Stimulated activated CD4-positive, alpha-beta T cell treated with anti-CD3 and anti-CD28 coated beads, Interleukin-12 subunit alpha, Interleukin-12 subunit beta, amount 100 ng/mL, for 24 hours (primary cell): ENCODE results near the gene CIT.

Experiments used
- DNase-seq, 2 experiments: peaks; one replicate each; pipeline ENCODE4 v3.0.0-alpha.2; 2020; ENCODE audit warnings: low read depth in 2 of 2

The CIT gene

GRCh38 chr12:119700078-119700477 is 177.0 kb downstream of the CIT start:
- no peak for DNase-seq

- DNase-seq: no peak
Observed at GRCh38 chr12:119699199-119699760, 177.8 kb downstream of the CIT start.

- DNase-seq: no peak
Observed at GRCh38 chr12:119696943-119697342, 180.2 kb downstream of the CIT start.

GRCh38 chr12:119695034-119695433 is 182.1 kb downstream of the CIT start:
- no peak for DNase-seq

GRCh38 chr12:119694111-119694510 is 183.0 kb downstream of the CIT start:
- no peak for DNase-seq

- no peak for DNase-seq
Observed at GRCh38 chr12:119693511-119693910, 183.6 kb downstream of the CIT start.

- DNase-seq: no peak
Observed at GRCh38 chr12:119692997-119693396, 184.1 kb downstream of the CIT start.

GRCh38 chr12:119692410-119692809 is 184.7 kb downstream of the CIT start:
- DNase-seq: no peak

- DNase-seq: no peak
Observed at GRCh38 chr12:119691202-119691810, 185.8 kb downstream of the CIT start.

- no peak for DNase-seq
Observed at GRCh38 chr12:119689935-119690500, 187.1 kb downstream of the CIT start.

- DNase-seq: no peak
Observed at GRCh38 chr12:119687879-119688278, 189.2 kb downstream of the CIT start.

- DNase-seq: no peak
Observed at GRCh38 chr12:119687406-119687805, 189.7 kb downstream of the CIT start.

GRCh38 chr12:119686776-119687175 is 190.3 kb downstream of the CIT start:
- no peak for DNase-seq

GRCh38 chr12:119686355-119686754 is 190.8 kb downstream of the CIT start:
- no peak for DNase-seq

- no peak for DNase-seq
Observed at GRCh38 chr12:119685375-119685774, 191.7 kb downstream of the CIT start.

- DNase-seq: no peak
Observed at GRCh38 chr12:119684711-119685369, 192.3 kb downstream of the CIT start.

GRCh38 chr12:119683816-119684215 is 193.3 kb downstream of the CIT start:
- no peak for DNase-seq

GRCh38 chr12:119683413-119683812 is 193.7 kb downstream of the CIT start:
- DNase-seq: no peak

GRCh38 chr12:119682639-119683252 is 194.4 kb downstream of the CIT start:
- DNase-seq: no peak

- DNase-seq: no peak
Observed at GRCh38 chr12:119681728-119682638, 195.1 kb downstream of the CIT start.

GRCh38 chr12:119681111-119681510 is 196.0 kb downstream of the CIT start:
- DNase-seq: no peak

- no peak for DNase-seq
Observed at GRCh38 chr12:119679490-119679889, 197.6 kb downstream of the CIT start.
